ENCODE data around the gene PRKG1. TPM values are rescaled to one million over a fixed set of nuclear protein-coding genes. Genes with fewer than 3 reads are reported as not detected.

The PRKG1 gene
- total and polyA plus RNA-seq, 2 donors (not counting 1 experiment from before 2014, with no cell fraction given) = 45.8 to 71.8 TPM

- no peaks in the 10 kb centered on the region for H3K36me3 ChIP-seq (ENCODE audit: control insufficient read depth, insufficient read depth, low read length)
- H2AFZ ChIP-seq (ENCODE audit: low read length) = no peak overlapping the region
- H3K9me3 ChIP-seq (ENCODE audit: control insufficient read depth, insufficient read depth, low read depth, low read length) = no peaks in the 10 kb centered on the region
- no peaks in the 10 kb centered on the region for H3K79me2 ChIP-seq (ENCODE audit: control insufficient read depth, insufficient read depth, low read length)
- no peak overlapping the region for H3K27ac ChIP-seq (ENCODE audit: insufficient read depth, low read length)
- no peak for DNase-seq (ENCODE audit: low read depth in 2 of 2)
- TF ChIP-seq CTCF (conservative IDR thresholded peaks at IDR 0.05 in 1 of 2, IDR thresholded peaks at IDR 0.05 in 1 of 2; ENCODE audit: low read depth in 1 of 2, low read length in 2 of 2) (no peak), EZH2 (IDR thresholded peaks at IDR 0.05; ENCODE audit: low read length, missing control alignments) (no peak)
- no peaks in the 10 kb centered on the region for H3K4me1 ChIP-seq (ENCODE audit: control insufficient read depth, extremely low read depth, insufficient read depth, low read length)
- no peaks in the 10 kb centered on the region for H3K27me3 ChIP-seq (ENCODE audit: control insufficient read depth, insufficient read depth, low read length)
- H3K4me2 ChIP-seq (ENCODE audit: extremely low read depth, insufficient read depth, low read length) = no peak overlapping the region
- no peak overlapping the region for H3K4me3 ChIP-seq (replicated peaks in 1 of 4; ENCODE audit: control extremely low read depth in 1 of 4, insufficient read depth in 1 of 4, low read depth in 3 of 4, low read length in 4 of 4)
- H3K9ac ChIP-seq (ENCODE audit: insufficient read depth, low read length) = no peak overlapping the region
- H4K20me1 ChIP-seq (ENCODE audit: control insufficient read depth, extremely low read depth, insufficient read depth, low read length) = no peaks in the 10 kb centered on the region
These were observed 433.9 kb downstream of the PRKG1 start for GRCh38 chr10:51508156-51508555.

GRCh38 chr10:51510231-51510630 lies 435.9 kb downstream of the PRKG1 start:
- Histone ChIP-seq H3K27ac (ENCODE audit: insufficient read depth, low read length) (no peak overlapping the region), H3K9me3 (ENCODE audit: control insufficient read depth, insufficient read depth, low read depth, low read length) (no peaks in the 10 kb centered on the region), H3K9ac (ENCODE audit: insufficient read depth, low read length) (no peak overlapping the region), H3K4me3 (replicated peaks in 1 of 4; ENCODE audit: control extremely low read depth in 1 of 4, insufficient read depth in 1 of 4, low read depth in 3 of 4, low read length in 4 of 4) (no peak overlapping the region), H3K36me3 (ENCODE audit: control insufficient read depth, insufficient read depth, low read length) (no peaks in the 10 kb centered on the region), H3K79me2 (ENCODE audit: control insufficient read depth, insufficient read depth, low read length) (no peaks in the 10 kb centered on the region), H4K20me1 (ENCODE audit: control insufficient read depth, extremely low read depth, insufficient read depth, low read length) (no peaks in the 10 kb centered on the region), H3K4me1 (ENCODE audit: control insufficient read depth, extremely low read depth, insufficient read depth, low read length) (no peaks in the 10 kb centered on the region), H3K4me2 (ENCODE audit: extremely low read depth, insufficient read depth, low read length) (no peak overlapping the region), H3K27me3 (ENCODE audit: control insufficient read depth, insufficient read depth, low read length) (no peaks in the 10 kb centered on the region), H2AFZ (ENCODE audit: low read length) (no peak overlapping the region)
- TF ChIP-seq CTCF (conservative IDR thresholded peaks at IDR 0.05 in 1 of 2, IDR thresholded peaks at IDR 0.05 in 1 of 2; ENCODE audit: low read depth in 1 of 2, low read length in 2 of 2) = no peak
- no peak for TF ChIP-seq EZH2 (IDR thresholded peaks at IDR 0.05; ENCODE audit: low read length, missing control alignments)
- DNase-seq (ENCODE audit: low read depth in 2 of 2) = peak; percentile 8 to 54

- H3K4me1 ChIP-seq (ENCODE audit: control insufficient read depth, extremely low read depth, insufficient read depth, low read length) = peaks cover 5% of the 10 kb centered on the region
- H2AFZ ChIP-seq (ENCODE audit: low read length) = no peak overlapping the region
- no peaks in the 10 kb centered on the region for H3K27me3 ChIP-seq (ENCODE audit: control insufficient read depth, insufficient read depth, low read length)
- no peak overlapping the region for H3K4me3 ChIP-seq (replicated peaks in 1 of 4; ENCODE audit: control extremely low read depth in 1 of 4, insufficient read depth in 1 of 4, low read depth in 3 of 4, low read length in 4 of 4)
- peak overlapping the region; percentile 20 for H3K4me2 ChIP-seq (ENCODE audit: extremely low read depth, insufficient read depth, low read length)
- TF ChIP-seq CTCF (conservative IDR thresholded peaks at IDR 0.05 in 1 of 2, IDR thresholded peaks at IDR 0.05 in 1 of 2; ENCODE audit: low read depth in 1 of 2, low read length in 2 of 2) (no peak), EZH2 (IDR thresholded peaks at IDR 0.05; ENCODE audit: low read length, missing control alignments) (no peak)
- H3K79me2 ChIP-seq (ENCODE audit: control insufficient read depth, insufficient read depth, low read length) = no peaks in the 10 kb centered on the region
- H4K20me1 ChIP-seq (ENCODE audit: control insufficient read depth, extremely low read depth, insufficient read depth, low read length) = no peaks in the 10 kb centered on the region
- no peaks in the 10 kb centered on the region for H3K9me3 ChIP-seq (ENCODE audit: control insufficient read depth, insufficient read depth, low read depth, low read length)
- no peak for DNase-seq (ENCODE audit: low read depth in 2 of 2)
- no peak overlapping the region for H3K9ac ChIP-seq (ENCODE audit: insufficient read depth, low read length)
- no peak overlapping the region for H3K27ac ChIP-seq (ENCODE audit: insufficient read depth, low read length)
- H3K36me3 ChIP-seq (ENCODE audit: control insufficient read depth, insufficient read depth, low read length) = no peaks in the 10 kb centered on the region
These were observed 447.3 kb downstream of the PRKG1 start for GRCh38 chr10:51521605-51522004.
